Measurements from ENCODE around the gene ATP6AP1. TPM values are rescaled to one million over a fixed set of nuclear protein-coding genes. Genes with fewer than 3 reads are reported as not detected.

ATP6AP1 gene
- total and polyA plus RNA-seq, 9 of the 15 experiments (the other 6 are each of a cell fraction or from before 2014, with no cell fraction given), result 8.3 to 90.5 (median 52.9) TPM

DNA sequence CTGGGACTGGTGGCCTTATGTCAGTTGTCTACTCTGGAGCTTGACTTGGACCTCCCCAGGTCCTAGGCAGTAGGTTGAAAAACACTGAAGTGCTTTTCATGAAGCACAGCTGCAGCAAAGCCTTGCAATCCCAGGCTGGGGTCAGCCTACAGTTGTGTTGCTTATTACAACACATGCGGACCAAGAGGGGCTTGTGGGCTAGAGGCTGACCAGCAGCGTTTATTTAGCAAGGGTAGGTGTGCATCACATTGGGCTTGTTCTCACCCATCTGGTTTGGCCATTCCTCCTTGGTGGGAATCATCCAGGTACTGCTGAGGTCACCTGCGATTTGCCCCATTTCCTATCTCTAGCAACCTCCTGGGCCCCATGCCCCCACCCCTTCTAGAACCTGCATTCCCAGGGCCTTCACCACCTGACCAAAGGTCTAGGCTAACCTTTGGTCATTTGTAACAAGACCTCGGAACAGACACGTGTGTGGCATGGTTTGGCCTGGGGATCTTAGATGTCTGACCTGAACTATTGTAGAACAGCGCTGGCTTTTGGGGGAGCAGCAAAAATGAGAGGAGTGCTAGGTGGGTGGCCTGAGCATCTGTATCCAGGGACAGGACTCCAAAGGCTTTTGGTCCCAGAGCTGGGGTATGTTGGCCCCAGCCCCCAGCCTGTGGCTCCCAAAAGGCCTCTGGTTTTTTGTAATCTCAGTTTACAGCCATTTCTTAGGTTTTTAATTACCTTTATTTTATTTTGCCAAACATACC lies 27.3 kb upstream of the ATP6AP1 start (continued):
- no peak for TF ChIP-seq ZNF407 (IDR thresholded peaks at IDR 0.05; ENCODE audit: low read depth)
- TF ChIP-seq KHSRP (IDR thresholded peaks at IDR 0.05), result no peak
- TF ChIP-seq RBM34 (IDR thresholded peaks at IDR 0.05; ENCODE audit: borderline replicate concordance, insufficient read depth, low read length), result no peak
- TF ChIP-seq DDX20 (tag; IDR thresholded peaks at IDR 0.05; ENCODE audit: low read depth), result no peak
- TF ChIP-seq NONO (IDR thresholded peaks at IDR 0.05; ENCODE audit: low read depth in 2 of 2, low read length in 1 of 2), result no peak
- peak; percentile 88 for TF ChIP-seq ETS1 (conservative IDR thresholded peaks at IDR 0.05; ENCODE audit: control insufficient read depth, low read depth, low read length)
- TF ChIP-seq RCOR1 (IDR thresholded peaks at IDR 0.05; ENCODE audit: borderline replicate concordance in 1 of 2, low read depth in 2 of 2, low read length in 2 of 2), result no peak
- no peak for TF ChIP-seq DMBX1 (CRISPR knock-in tag; IDR thresholded peaks at IDR 0.05; ENCODE audit: borderline replicate concordance)
- TF ChIP-seq RBM15 (IDR thresholded peaks at IDR 0.05; ENCODE audit: insufficient read depth, low read length), result no peak
- TF ChIP-seq DNMT1 (IDR thresholded peaks at IDR 0.05), result no peak
- TF ChIP-seq MLLT1 (IDR thresholded peaks at IDR 0.05), result 0 out of 4 replicates have a peak, but pooled peaks of 1 of the 2 experiments have one; percentile 40
- no peak for TF ChIP-seq GTF2B (IDR thresholded peaks at IDR 0.05; ENCODE audit: extremely low read depth, insufficient read length)

Data from K562 (cell line).